Measurements from ENCODE around the gene OR5A2.

DNA sequence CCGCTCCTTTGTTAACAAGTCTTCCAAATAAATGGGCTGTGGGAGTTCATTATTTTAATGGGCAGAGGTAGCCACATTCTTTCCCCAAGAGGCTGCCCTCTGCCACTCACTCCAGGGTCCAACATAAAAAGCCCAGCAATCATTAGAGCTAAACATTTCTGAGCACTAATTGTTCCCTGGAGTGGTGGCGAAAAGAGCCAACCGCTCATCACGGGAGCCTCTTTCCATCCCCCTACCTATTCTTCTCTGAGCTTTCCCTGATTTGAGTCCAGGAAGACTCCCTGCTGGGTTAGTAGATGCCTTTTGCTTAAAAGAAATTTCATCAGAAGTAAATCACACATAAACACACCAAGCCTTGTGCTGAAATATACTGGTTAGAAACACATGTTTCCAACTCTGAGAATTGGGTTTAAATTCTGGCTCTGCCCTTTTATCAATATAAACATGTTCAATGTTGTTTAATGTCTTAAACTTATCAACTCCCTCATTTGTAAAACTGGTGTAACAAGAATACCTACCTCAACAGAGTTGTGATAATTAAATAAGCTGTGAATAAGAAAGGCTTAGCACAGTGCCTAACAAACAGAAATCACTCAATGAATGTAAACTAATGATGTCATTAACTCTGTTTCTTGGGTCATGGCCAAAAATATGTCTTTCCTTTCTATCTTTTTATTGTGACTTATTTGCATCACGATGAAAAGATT, at the start of gene OR5A2:
- TF ChIP-seq POLR2A (IDR thresholded peaks at IDR 0.05) (no peak), CTCF (IDR thresholded peaks at IDR 0.05) (no peak)
